Caco-2 (cell line): Measurements from ENCODE around the gene ATP6V1F. TPM values are rescaled to one million over a fixed set of nuclear protein-coding genes. Genes with fewer than 3 reads are reported as not detected.

Experiments used
- BruUV-seq: library from RNA; stranded (reverse); fragments of 400-500 nt; replicated peaks from 2 replicates; lab custom pipeline; 2021; lab: Mats Ljungman, UMichigan
- CTCF ChIA-PET: fragments of 300-600 bp; sonication (Branson Sonifier 250); formaldehyde crosslinking; loops from one replicate; lab custom pipeline; 2022; ENCODE audit warnings: antibody characterized with exemption; lab: Charles Lee
- POLR2A ChIA-PET: fragments of 300-600 bp; sonication (Branson Sonifier 250); formaldehyde crosslinking; loops from one replicate; lab custom pipeline; 2022; ENCODE audit warnings: antibody characterized with exemption; lab: Charles Lee
- DNase-seq, 2 experiments: peaks; one replicate each; pipeline versions ENCODE4 v3.0.0 to v3.0.0-alpha.2; 2020 to 2022
- H3K27me3 ChIP-seq: replicated peaks from 2 replicates; pipeline ENCODE4 v1.6.0; 2011; ENCODE audit warnings: low read length; ENCODE audit not compliant: control insufficient read depth, insufficient read depth
- H3K36me3 ChIP-seq: 2 replicates; pipeline ENCODE4 v1.5.1; 2011; ENCODE audit warnings: low read length; ENCODE audit not compliant: control insufficient read depth, insufficient read depth
- H3K4me1 ChIP-seq: fragments of 250-450 bp; sonication (Bioruptor Pico); 2 replicates; pipeline ENCODE4 v1.5.1; 2020; ENCODE audit warnings: mild to moderate bottlenecking
- H3K4me3 ChIP-seq: 2 replicates; pipeline ENCODE4 v1.5.1; 2011; ENCODE audit warnings: low read depth, mild to moderate bottlenecking, control low read depth, low read length
- H3K9me3 ChIP-seq: fragments of 250-450 bp; sonication (Bioruptor Pico); 2 replicates; pipeline ENCODE4 v1.5.1; 2020; ENCODE audit warnings: mild to moderate bottlenecking, moderate library complexity
- H3K27ac Mint-ChIP-seq: one replicate; pipeline ENCODE4 v1.8.0; 2022; ENCODE audit warnings: mixed read lengths; ENCODE audit not compliant: unreplicated experiment
- H3K27me3 Mint-ChIP-seq: one replicate; pipeline ENCODE4 v1.8.0; 2022; ENCODE audit warnings: mixed read lengths; ENCODE audit not compliant: insufficient read depth, unreplicated experiment
- H3K36me3 Mint-ChIP-seq: one replicate; pipeline ENCODE4 v1.8.0; 2022; ENCODE audit warnings: mild to moderate bottlenecking, mixed read lengths; ENCODE audit not compliant: insufficient read depth, unreplicated experiment
- H3K4me1 Mint-ChIP-seq: one replicate; pipeline ENCODE4 v1.8.0; 2022; ENCODE audit warnings: low read depth, mixed read lengths; ENCODE audit not compliant: unreplicated experiment
- H3K4me3 Mint-ChIP-seq: one replicate; pipeline ENCODE4 v1.8.0; 2022; ENCODE audit warnings: mild to moderate bottlenecking, moderate library complexity, mixed read lengths; ENCODE audit not compliant: unreplicated experiment
- H3K9me3 Mint-ChIP-seq: one replicate; pipeline ENCODE4 v1.8.0; 2022; ENCODE audit warnings: mixed read lengths; ENCODE audit not compliant: unreplicated experiment
- CTCF ChIP-seq, 2 experiments: fragments of 200-600 bp in 1 of 2; IDR thresholded peaks; 1 replicate in 1 of 2; 2 replicates in 1 of 2; pipeline versions ENCODE4 v1.5.1 to v1.8.0; 2011 to 2022; ENCODE audit warnings: antibody characterized with exemption in 1 of 2, control low read depth in 1 of 2, inconsistent platforms in 1 of 2, low read depth in 1 of 2, low read length in 1 of 2, mild to moderate bottlenecking in 1 of 2, moderate library complexity in 1 of 2; ENCODE audit not compliant: insufficient read depth in 1 of 2, severe bottlenecking in 1 of 2, unreplicated experiment in 1 of 2
- intact Hi-C: fragments of 100-400 bp; cut with micrococcal nuclease; formaldehyde crosslinking; loops from one replicate; pipeline ENCODE4 v1.10.0; 2022; ENCODE audit not compliant: unreplicated experiment
- total RNA-seq: library from RNA; stranded (reverse); gene quantifications from 2 replicates; pipeline ENCODE4 v1.2.3, GENCODE V29; 2022

Gene ATP6V1F
- total RNA-seq, 1 experiment from 2014 or later = 162 TPM

- peaks cover 12% of the 10 kb centered on the region for H3K4me1 Mint-ChIP-seq
- no peaks in the 10 kb centered on the region for H3K27me3 Mint-ChIP-seq
- H3K4me3 Mint-ChIP-seq = peak overlapping the region; percentile 84
- peak; percentile 73 for DNase-seq
- Histone ChIP-seq H3K9me3 (no peaks in the 10 kb centered on the region), H3K4me3 (peak overlapping the region; percentile 93), H3K36me3 (no peaks in the 10 kb centered on the region; the same call in none of the 2 replicates), H3K27me3 (no peaks in the 10 kb centered on the region), H3K4me1 (peaks cover 15% of the 10 kb centered on the region; the same call in 1 of the 2 replicates)
- intact Hi-C loops = loop anchor here (1.0 to 2.0 kb wide), 2 partner anchors 17 to 33 kb away; partner anchors contain the start of gene FLNC
- CTCF ChIA-PET = interaction anchor here (0.6 to 2.7 kb wide), 7 partner anchors 10 to 125 kb away, joined by 3 to 33 read pairs (median 4); no protein-coding TSS in a partner anchor
- no TSS peak for BruUV-seq
- H3K36me3 Mint-ChIP-seq = peaks cover 32% of the 10 kb centered on the region
- POLR2A ChIA-PET = interaction anchor here (1.1 to 1.2 kb wide), 2 partner anchors 13 to 16 kb away, joined by 3 read pairs; no protein-coding TSS in a partner anchor
- H3K9me3 Mint-ChIP-seq = no peaks in the 10 kb centered on the region
- H3K27ac Mint-ChIP-seq = no peak overlapping the region
- TF ChIP-seq CTCF (IDR thresholded peaks at IDR 0.05; ENCODE audit: insufficient read depth in 1 of 2, low read depth in 1 of 2, low read length in 1 of 2, severe bottlenecking in 1 of 2, unreplicated experiment in 1 of 2) = peak; percentile 62 to 77
Measured at GRCh38 chr7:128863433-128863989, 855 bp downstream of the ATP6V1F start.

GRCh38 chr7:128865303-128865702, 2.6 kb downstream of the ATP6V1F start:
- intact Hi-C loops = no loop called here
- no peaks in the 10 kb centered on the region for H3K27me3 ChIP-seq
- H3K9me3 Mint-ChIP-seq = no peaks in the 10 kb centered on the region
- H3K4me3 ChIP-seq = no peak overlapping the region
- DNase-seq = no peak
- H3K27ac Mint-ChIP-seq = peak overlapping the region; percentile 25
- H3K27me3 Mint-ChIP-seq = peaks cover 2% of the 10 kb centered on the region
- no TSS peak for BruUV-seq
- H3K9me3 ChIP-seq = no peaks in the 10 kb centered on the region
- no peak overlapping the region for H3K4me3 Mint-ChIP-seq
- H3K4me1 Mint-ChIP-seq = peaks cover 12% of the 10 kb centered on the region
- H3K36me3 Mint-ChIP-seq = peaks cover 23% of the 10 kb centered on the region
- no peaks in the 10 kb centered on the region; the same call in none of the 2 replicates for H3K36me3 ChIP-seq
- POLR2A ChIA-PET = no interaction called here
- H3K4me1 ChIP-seq = peaks cover 19% of the 10 kb centered on the region; the same call in 1 of the 2 replicates
- no peak for TF ChIP-seq CTCF (IDR thresholded peaks at IDR 0.05; ENCODE audit: insufficient read depth in 1 of 2, low read depth in 1 of 2, low read length in 1 of 2, severe bottlenecking in 1 of 2, unreplicated experiment in 1 of 2)
- CTCF ChIA-PET = no interaction called here

- H3K4me1 ChIP-seq = peaks cover 20% of the 10 kb centered on the region; the same call in 1 of the 2 replicates
- H3K4me3 ChIP-seq = no peak overlapping the region
- POLR2A ChIA-PET = interaction anchor here (0.5 kb wide), 1 partner anchor 9 kb away, joined by 3 read pairs; no protein-coding TSS in a partner anchor
- Mint-ChIP-seq H3K27ac (peak overlapping the region; percentile 25), H3K4me3 (no peak overlapping the region), H3K9me3 (no peaks in the 10 kb centered on the region), H3K27me3 (peaks cover 3% of the 10 kb centered on the region), H3K4me1 (peaks cover 12% of the 10 kb centered on the region), H3K36me3 (peaks cover 17% of the 10 kb centered on the region)
- no peaks in the 10 kb centered on the region for H3K9me3 ChIP-seq
- no peaks in the 10 kb centered on the region for H3K27me3 ChIP-seq
- no peak for DNase-seq
- intact Hi-C loops = no loop called here
- BruUV-seq = no TSS peak
- no peaks in the 10 kb centered on the region; the same call in none of the 2 replicates for H3K36me3 ChIP-seq
- TF ChIP-seq CTCF (IDR thresholded peaks at IDR 0.05; ENCODE audit: insufficient read depth in 1 of 2, low read depth in 1 of 2, low read length in 1 of 2, severe bottlenecking in 1 of 2, unreplicated experiment in 1 of 2) = no peak
- CTCF ChIA-PET = no interaction called here
Measured at GRCh38 chr7:128865996-128866877, 3.6 kb downstream of the ATP6V1F start.
